Astrocyte (in vitro differentiated cells and primary cell): ENCODE results near the gene PRKG1. TPM values are rescaled to one million over a fixed set of nuclear protein-coding genes. Genes with fewer than 3 reads are reported as not detected.

Source experiments
- DNase-seq: peaks from one replicate; pipeline ENCODE4 v3.0.0-alpha.2; 2010; ENCODE audit warnings: low read depth
- FAIRE-seq: peaks from 2 replicates; lab custom pipeline; 2011; peaks lifted over from hg19 to GRCh38; lab: Jason Lieb, UNC
- H2AFZ ChIP-seq: 2 replicates; pipeline ENCODE4 v1.6.0; 2012; ENCODE audit warnings: low read depth, low read length, inconsistent platforms
- H3K27ac ChIP-seq: 2 replicates; pipeline ENCODE4 v1.5.1; 2011; ENCODE audit warnings: low read depth, low read length, inconsistent platforms
- H3K27me3 ChIP-seq: 2 replicates; pipeline ENCODE4 v1.6.0; 2011; ENCODE audit warnings: low read length, inconsistent platforms; ENCODE audit not compliant: insufficient read depth
- H3K36me3 ChIP-seq: 2 replicates; pipeline ENCODE4 v1.5.1; 2011; ENCODE audit warnings: low read length, inconsistent platforms; ENCODE audit not compliant: insufficient read depth
- H3K4me1 ChIP-seq: 2 replicates; pipeline ENCODE4 v1.5.1; 2011; ENCODE audit warnings: low read length, inconsistent platforms; ENCODE audit not compliant: insufficient read depth
- H3K4me2 ChIP-seq: 2 replicates; pipeline ENCODE4 v1.6.0; 2012; ENCODE audit warnings: low read length, inconsistent platforms
- H3K4me3 ChIP-seq: 2 replicates; pipeline ENCODE4 v1.5.1; 2011; ENCODE audit warnings: low read depth, mild to moderate bottlenecking, low read length, inconsistent platforms; ENCODE audit not compliant: insufficient read depth
- H3K79me2 ChIP-seq: 2 replicates; pipeline ENCODE4 v1.6.0; 2012; ENCODE audit warnings: mild to moderate bottlenecking, low read length, inconsistent platforms; ENCODE audit not compliant: insufficient read depth
- H3K9ac ChIP-seq: 2 replicates; pipeline ENCODE4 v1.6.0; 2012; ENCODE audit warnings: mild to moderate bottlenecking, low read length, inconsistent platforms
- H3K9me3 ChIP-seq: 2 replicates; pipeline ENCODE4 v1.5.1; 2012; ENCODE audit warnings: low read depth, mild to moderate bottlenecking, low read length, inconsistent platforms; ENCODE audit not compliant: insufficient read depth
- H4K20me1 ChIP-seq: 2 replicates; pipeline ENCODE4 v1.6.0; 2012; ENCODE audit warnings: low read length, inconsistent platforms; ENCODE audit not compliant: insufficient read depth
- H3K27ac Mint-ChIP-seq: one replicate; pipeline ENCODE4 v1.8.0; 2021; ENCODE audit warnings: mild to moderate bottlenecking, mixed read lengths; ENCODE audit not compliant: unreplicated experiment
- H3K27me3 Mint-ChIP-seq: one replicate; pipeline ENCODE4 v1.8.0; 2021; ENCODE audit warnings: low read depth, mixed read lengths; ENCODE audit not compliant: unreplicated experiment
- H3K36me3 Mint-ChIP-seq: one replicate; pipeline ENCODE4 v1.8.0; 2021; ENCODE audit warnings: low read depth, mixed read lengths; ENCODE audit not compliant: unreplicated experiment
- H3K4me1 Mint-ChIP-seq: one replicate; pipeline ENCODE4 v1.8.0; 2021; ENCODE audit warnings: low read depth, mixed read lengths; ENCODE audit not compliant: unreplicated experiment
- H3K4me3 Mint-ChIP-seq: one replicate; pipeline ENCODE4 v1.8.0; 2021; ENCODE audit warnings: mild to moderate bottlenecking, moderate library complexity, mixed read lengths; ENCODE audit not compliant: unreplicated experiment
- H3K9me3 Mint-ChIP-seq: one replicate; pipeline ENCODE4 v1.8.0; 2021; ENCODE audit warnings: mild to moderate bottlenecking, mixed read lengths; ENCODE audit not compliant: unreplicated experiment
- CTCF ChIP-seq: IDR thresholded peaks from 2 replicates; pipeline ENCODE4 v1.5.1; 2011; ENCODE audit warnings: low read depth, mild to moderate bottlenecking, inconsistent platforms, low read length, moderate library complexity; ENCODE audit not compliant: insufficient read depth
- EZH2 ChIP-seq: IDR thresholded peaks from 2 replicates; pipeline ENCODE4 v1.6.1; 2012; ENCODE audit warnings: mild to moderate bottlenecking, low read length, inconsistent platforms; ENCODE audit not compliant: insufficient read depth
- total RNA-seq: library from RNA; stranded (reverse); gene quantifications from 2 replicates; pipeline ENCODE4 v1.2.1, GENCODE V29; 2021

PRKG1 gene
- total RNA-seq, 1 donor from 2014 or later = 3.1 TPM

- Histone ChIP-seq H4K20me1 (no peaks in the 10 kb centered on the region), H3K4me2 (no peak overlapping the region), H3K4me1 (no peaks in the 10 kb centered on the region), H3K27me3 (no peaks in the 10 kb centered on the region), H2AFZ (no peak overlapping the region), H3K9ac (no peak overlapping the region), H3K9me3 (no peaks in the 10 kb centered on the region), H3K27ac (no peak overlapping the region), H3K4me3 (no peak overlapping the region), H3K79me2 (no peaks in the 10 kb centered on the region), H3K36me3 (no peaks in the 10 kb centered on the region)
- no peak for TF ChIP-seq CTCF
- TF ChIP-seq EZH2 = no peak
- FAIRE-seq (no peak), DNase-seq (no peak)
- no peaks in the 10 kb centered on the region for H3K27me3 Mint-ChIP-seq
- H3K9me3 Mint-ChIP-seq = no peaks in the 10 kb centered on the region
- no peak overlapping the region for H3K4me3 Mint-ChIP-seq
- H3K4me1 Mint-ChIP-seq = peaks cover 4% of the 10 kb centered on the region
- H3K27ac Mint-ChIP-seq = no peak overlapping the region
- no peaks in the 10 kb centered on the region for H3K36me3 Mint-ChIP-seq
Measured at GRCh38 chr10:52284416-52285013, 1210.2 kb downstream of the PRKG1 start.

- H3K27ac Mint-ChIP-seq = no peak overlapping the region
- H3K9ac ChIP-seq = no peak overlapping the region
- H3K4me3 Mint-ChIP-seq = no peak overlapping the region
- H3K79me2 ChIP-seq = no peaks in the 10 kb centered on the region
- FAIRE-seq = no peak
- no peak for DNase-seq
- no peaks in the 10 kb centered on the region for H3K36me3 Mint-ChIP-seq
- no peaks in the 10 kb centered on the region for H3K27me3 Mint-ChIP-seq
- H4K20me1 ChIP-seq = no peaks in the 10 kb centered on the region
- no peak overlapping the region for H3K4me2 ChIP-seq
- peaks cover 4% of the 10 kb centered on the region for H3K4me1 Mint-ChIP-seq
- no peak overlapping the region for H3K4me3 ChIP-seq
- no peaks in the 10 kb centered on the region for H3K4me1 ChIP-seq
- no peaks in the 10 kb centered on the region for H3K27me3 ChIP-seq
- TF ChIP-seq CTCF = no peak
- no peak for TF ChIP-seq EZH2
- no peak overlapping the region for H2AFZ ChIP-seq
- H3K36me3 ChIP-seq = no peaks in the 10 kb centered on the region
- no peak overlapping the region for H3K27ac ChIP-seq
- H3K9me3 Mint-ChIP-seq = peaks cover 1% of the 10 kb centered on the region
- no peaks in the 10 kb centered on the region for H3K9me3 ChIP-seq
Measured at GRCh38 chr10:52287866-52288265, 1213.6 kb downstream of the PRKG1 start.

- FAIRE-seq (peak; percentile 26), DNase-seq (no peak)
- H4K20me1 ChIP-seq = no peaks in the 10 kb centered on the region
- H3K27ac ChIP-seq = no peak overlapping the region
- Mint-ChIP-seq H3K4me3 (no peak overlapping the region), H3K27ac (no peak overlapping the region), H3K4me1 (no peaks in the 10 kb centered on the region), H3K9me3 (peaks cover 3% of the 10 kb centered on the region), H3K27me3 (no peaks in the 10 kb centered on the region), H3K36me3 (no peaks in the 10 kb centered on the region)
- no peaks in the 10 kb centered on the region for H3K27me3 ChIP-seq
- no peaks in the 10 kb centered on the region for H3K9me3 ChIP-seq
- H3K4me3 ChIP-seq = no peak overlapping the region
- H3K9ac ChIP-seq = no peak overlapping the region
- no peak overlapping the region for H3K4me2 ChIP-seq
- TF ChIP-seq CTCF (no peak), EZH2 (no peak)
- no peaks in the 10 kb centered on the region for H3K4me1 ChIP-seq
- H2AFZ ChIP-seq = no peak overlapping the region
- no peaks in the 10 kb centered on the region for H3K36me3 ChIP-seq
- no peaks in the 10 kb centered on the region for H3K79me2 ChIP-seq
Measured at GRCh38 chr10:52297747-52298146, 1223.5 kb downstream of the PRKG1 start.
